ENCODE data around the gene CFAP126. TPM values are rescaled to one million over a fixed set of nuclear protein-coding genes. Genes with fewer than 3 reads are reported as not detected.

CFAP126 gene
- total RNA-seq, 2 donors from 2014 or later: not detected

DNA sequence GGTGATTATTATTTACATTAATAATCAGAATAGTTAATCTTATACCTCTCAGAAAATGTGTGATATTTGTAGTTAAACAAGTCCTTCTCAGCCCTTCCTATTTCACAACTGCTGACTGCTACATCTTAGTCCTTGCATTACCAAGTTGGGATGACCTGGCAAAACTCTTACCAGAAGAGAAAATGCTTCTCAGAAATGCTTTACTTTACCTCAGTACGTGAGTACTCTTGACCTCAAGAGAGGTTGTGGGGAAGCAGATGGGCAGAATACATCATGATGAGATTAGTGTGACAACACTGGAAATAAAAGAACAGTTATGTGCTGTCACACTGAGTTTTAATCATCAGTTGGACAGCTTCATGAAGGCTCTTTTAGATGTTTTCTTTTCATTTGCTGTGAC, 16.2 kb downstream of the CFAP126 start:
- intact Hi-C loops (cut with DNase I): no loop called here
- WGBS, 2 donors: 45 to 61% methylated on average over 1 of the region's 1 CpG
- TF ChIP-seq POLR2A (IDR thresholded peaks at IDR 0.05): no peak
- no peak for TF ChIP-seq CTCF (IDR thresholded peaks at IDR 0.05)
- no peaks in the 10 kb centered on the region for H3K27me3 ChIP-seq
- H3K36me3 ChIP-seq (replicated peaks in 1 of 2; ENCODE audit: insufficient read depth in 1 of 2, low read depth in 2 of 2): peaks cover 0 to 2% of the 10 kb centered on the region in 2 donors
- no peaks in the 10 kb centered on the region for H3K9me3 ChIP-seq
- ATAC-seq (no peak), DNase-seq (no peak)
- no peaks in the 10 kb centered on the region for H3K4me1 ChIP-seq
- H3K4me3 ChIP-seq: no peak overlapping the region
- H3K27ac ChIP-seq: no peak overlapping the region

DNA sequence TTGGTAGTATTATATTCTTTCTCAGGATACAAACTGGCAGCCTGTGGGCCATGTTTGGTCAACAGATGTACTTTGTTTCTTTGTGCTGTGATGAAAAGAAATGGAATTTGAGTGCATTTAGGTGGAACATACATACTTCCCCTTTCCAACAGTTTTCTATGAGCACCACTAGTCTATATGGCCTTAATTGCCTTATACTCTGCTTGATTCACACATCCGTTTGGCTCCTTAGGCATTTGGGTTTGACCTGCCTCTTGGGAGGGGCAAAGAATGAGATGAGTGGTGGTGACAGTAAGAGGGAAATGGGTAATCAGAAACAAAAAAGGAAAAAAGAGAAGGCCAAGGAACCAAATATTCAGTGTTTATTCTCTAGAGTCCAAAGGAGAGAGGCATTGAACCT, 17.0 kb downstream of the CFAP126 start:
- intact Hi-C loops (cut with DNase I): no loop called here

GRCh38 chr1:161342821-161343220, 24.9 kb downstream of the CFAP126 start:
- peaks cover 12 to 14% of the 10 kb centered on the region in 2 donors for H3K36me3 ChIP-seq (replicated peaks in 1 of 2; ENCODE audit: insufficient read depth in 1 of 2, low read depth in 2 of 2)
- H3K9me3 ChIP-seq: no peaks in the 10 kb centered on the region
- H3K27me3 ChIP-seq: no peaks in the 10 kb centered on the region
- no peaks in the 10 kb centered on the region for H3K4me1 ChIP-seq
- H3K27ac ChIP-seq: no peak overlapping the region
- ATAC-seq (no peak), DNase-seq (no peak)
- H3K4me3 ChIP-seq: no peak overlapping the region
- 88 to 92% methylated on average over 5 of the region's 5 CpGs for WGBS, 2 donors
- no peak for TF ChIP-seq CTCF (IDR thresholded peaks at IDR 0.05)
- no peak for TF ChIP-seq POLR2A (IDR thresholded peaks at IDR 0.05)
- intact Hi-C loops (cut with DNase I): no loop called here

More for the DNA sequence above, 17.0 kb downstream of the CFAP126 start:
- H3K4me1 ChIP-seq: no peaks in the 10 kb centered on the region
- H3K4me3 ChIP-seq: no peak overlapping the region
- WGBS, 2 donors: 76 to 95% methylated on average over 1 of the region's 1 CpG
- no peaks in the 10 kb centered on the region for H3K9me3 ChIP-seq
- H3K36me3 ChIP-seq (replicated peaks in 1 of 2; ENCODE audit: insufficient read depth in 1 of 2, low read depth in 2 of 2): peaks cover 0 to 2% of the 10 kb centered on the region in 2 donors
- no peak for TF ChIP-seq CTCF (IDR thresholded peaks at IDR 0.05)
- TF ChIP-seq POLR2A (IDR thresholded peaks at IDR 0.05): no peak
- ATAC-seq (no peak), DNase-seq (no peak)
- H3K27me3 ChIP-seq: no peaks in the 10 kb centered on the region
- H3K27ac ChIP-seq: no peak overlapping the region

GRCh38 chr1:161342177-161342576, 25.5 kb downstream of the CFAP126 start:
- Histone ChIP-seq H3K4me3 (no peak overlapping the region), H3K36me3 (replicated peaks in 1 of 2; ENCODE audit: insufficient read depth in 1 of 2, low read depth in 2 of 2) (peaks cover 10 to 14% of the 10 kb centered on the region in 2 donors), H3K4me1 (no peaks in the 10 kb centered on the region), H3K27ac (no peak overlapping the region), H3K9me3 (no peaks in the 10 kb centered on the region), H3K27me3 (no peaks in the 10 kb centered on the region)
- intact Hi-C loops (cut with DNase I): no loop called here
- WGBS, 2 donors: 100% methylated on average over 2 of the region's 2 CpGs
- TF ChIP-seq POLR2A (IDR thresholded peaks at IDR 0.05) (no peak), CTCF (IDR thresholded peaks at IDR 0.05) (no peak)
- ATAC-seq (no peak), DNase-seq (no peak)

DNA sequence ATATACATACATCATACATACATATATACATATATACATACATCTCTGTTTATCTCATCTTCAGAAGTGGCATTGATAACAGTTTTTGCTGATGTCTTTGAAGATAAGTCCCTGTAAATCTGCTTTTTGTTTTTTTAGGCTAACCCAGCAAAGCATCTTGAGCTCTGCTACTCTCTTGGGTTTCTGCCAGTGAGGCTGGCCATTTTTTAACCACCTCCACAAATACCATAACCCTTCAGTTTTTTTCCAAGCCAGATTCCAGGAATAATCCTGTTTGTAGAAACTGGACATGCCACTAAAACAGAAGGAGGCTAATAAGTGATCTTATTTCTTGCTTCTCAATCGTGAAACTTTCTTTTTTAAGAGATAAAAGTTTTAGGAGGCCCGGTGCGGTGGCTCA, 31.9 kb downstream of the CFAP126 start:
- Histone ChIP-seq H3K9me3 (no peaks in the 10 kb centered on the region), H3K27ac (no peak overlapping the region), H3K4me3 (no peak overlapping the region), H3K4me1 (no peaks in the 10 kb centered on the region), H3K27me3 (no peaks in the 10 kb centered on the region), H3K36me3 (replicated peaks in 1 of 2; ENCODE audit: insufficient read depth in 1 of 2, low read depth in 2 of 2) (peaks cover 3 to 16% of the 10 kb centered on the region in 2 donors)
- intact Hi-C loops (cut with DNase I): no loop called here
- ATAC-seq (no peak), DNase-seq (no peak)
- WGBS, 2 donors: 71% methylated on average over 3 of the region's 3 CpGs
- TF ChIP-seq CTCF (IDR thresholded peaks at IDR 0.05) (no peak), POLR2A (IDR thresholded peaks at IDR 0.05) (no peak)
